ENCODE data around the gene NIN. TPM values are rescaled to one million over a fixed set of nuclear protein-coding genes. Genes with fewer than 3 reads are reported as not detected.
A peak's percentile ranks its signal among the peaks of the same experiment; 100 is the strongest.

NIN gene
- total RNA-seq, 1 experiment from 2014 or later, result 34.7 TPM

DNA sequence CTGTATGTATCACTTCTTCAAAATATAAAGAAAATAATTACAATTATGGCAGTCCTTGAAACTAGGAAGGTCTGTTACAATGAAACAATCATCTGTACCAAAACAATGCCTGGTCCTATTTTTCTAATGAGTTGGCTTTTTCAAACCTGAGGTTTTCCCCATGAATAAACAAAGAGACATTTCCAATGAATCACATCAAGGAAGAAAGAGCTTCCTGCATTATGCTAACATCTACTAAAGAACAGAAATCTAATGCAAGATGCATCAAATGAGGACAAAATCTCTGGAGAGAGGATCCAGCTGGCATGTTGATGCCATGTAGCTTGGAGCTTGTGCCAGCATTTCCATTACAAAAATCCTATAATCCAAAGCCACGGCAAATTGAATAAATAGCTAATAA, 29.3 kb downstream of the NIN start:
- Histone ChIP-seq H3K4me1 (replicated peaks) (peaks cover 42% of the 10 kb centered on the region), H3K4me3 (no peak overlapping the region), H3K27ac (peak overlapping the region; percentile 33; the same call in 1 of the 2 replicates), H3K36me3 (peaks cover 4% of the 10 kb centered on the region), H3K9me3 (replicated peaks) (no peaks in the 10 kb centered on the region), H3K27me3 (replicated peaks) (no peaks in the 10 kb centered on the region)
- DNase-seq (ENCODE audit: low read depth in 1 of 2, low spot score in 2 of 2), result peak in 1 of 2 experiments; percentile 43

DNA sequence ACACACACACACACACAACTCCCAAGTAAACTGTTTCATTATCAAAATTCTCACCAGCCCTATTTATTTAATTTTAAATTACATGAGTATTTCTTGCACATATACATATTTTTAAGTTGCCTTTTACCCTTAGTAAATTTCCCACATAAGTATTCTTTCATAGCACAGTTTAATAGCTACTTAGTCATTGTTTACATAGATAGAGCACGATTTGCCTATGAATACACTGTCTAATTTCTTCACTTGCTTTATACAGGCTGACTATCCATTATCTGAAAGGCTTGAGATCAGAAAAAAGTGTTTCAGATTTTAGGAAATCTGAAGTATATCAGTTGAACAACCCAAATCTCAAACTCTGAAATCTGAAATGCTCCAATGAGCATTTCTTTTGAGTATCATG, 30.9 kb downstream of the NIN start:
- Histone ChIP-seq H3K36me3 (no peaks in the 10 kb centered on the region), H3K27ac (no peak overlapping the region), H3K9me3 (replicated peaks) (no peaks in the 10 kb centered on the region), H3K4me1 (replicated peaks) (peaks cover 51% of the 10 kb centered on the region), H3K27me3 (replicated peaks) (no peaks in the 10 kb centered on the region), H3K4me3 (no peak overlapping the region)
- DNase-seq (ENCODE audit: low read depth in 1 of 2, low spot score in 2 of 2), result no peak

DNA sequence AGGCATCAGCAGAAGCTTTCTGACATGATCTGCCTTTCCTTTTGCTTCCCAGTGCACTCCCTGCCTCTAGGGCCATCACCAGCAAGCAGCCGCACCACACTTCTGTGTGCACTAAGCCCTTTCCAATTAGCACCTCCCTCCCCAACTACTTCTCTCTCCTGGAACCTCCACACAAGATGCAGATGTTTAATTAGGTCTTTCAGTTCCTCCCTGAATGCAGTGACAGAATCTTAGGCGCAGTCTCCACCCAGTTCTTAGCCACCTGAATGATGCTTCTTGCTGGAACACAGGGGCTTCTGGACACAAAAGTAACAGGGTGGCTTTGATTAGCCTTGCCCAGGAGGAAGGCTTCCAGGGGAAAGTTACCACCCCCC, 32.9 kb downstream of the NIN start:
- H3K4me1 ChIP-seq (replicated peaks), result peaks cover 35% of the 10 kb centered on the region
- DNase-seq (ENCODE audit: low read depth in 1 of 2, low spot score in 2 of 2), result no peak
- H3K27me3 ChIP-seq (replicated peaks), result no peaks in the 10 kb centered on the region
- H3K27ac ChIP-seq, result no peak overlapping the region
- H3K4me3 ChIP-seq, result no peak overlapping the region
- no peaks in the 10 kb centered on the region for H3K9me3 ChIP-seq (replicated peaks)
- no peaks in the 10 kb centered on the region for H3K36me3 ChIP-seq

DNA sequence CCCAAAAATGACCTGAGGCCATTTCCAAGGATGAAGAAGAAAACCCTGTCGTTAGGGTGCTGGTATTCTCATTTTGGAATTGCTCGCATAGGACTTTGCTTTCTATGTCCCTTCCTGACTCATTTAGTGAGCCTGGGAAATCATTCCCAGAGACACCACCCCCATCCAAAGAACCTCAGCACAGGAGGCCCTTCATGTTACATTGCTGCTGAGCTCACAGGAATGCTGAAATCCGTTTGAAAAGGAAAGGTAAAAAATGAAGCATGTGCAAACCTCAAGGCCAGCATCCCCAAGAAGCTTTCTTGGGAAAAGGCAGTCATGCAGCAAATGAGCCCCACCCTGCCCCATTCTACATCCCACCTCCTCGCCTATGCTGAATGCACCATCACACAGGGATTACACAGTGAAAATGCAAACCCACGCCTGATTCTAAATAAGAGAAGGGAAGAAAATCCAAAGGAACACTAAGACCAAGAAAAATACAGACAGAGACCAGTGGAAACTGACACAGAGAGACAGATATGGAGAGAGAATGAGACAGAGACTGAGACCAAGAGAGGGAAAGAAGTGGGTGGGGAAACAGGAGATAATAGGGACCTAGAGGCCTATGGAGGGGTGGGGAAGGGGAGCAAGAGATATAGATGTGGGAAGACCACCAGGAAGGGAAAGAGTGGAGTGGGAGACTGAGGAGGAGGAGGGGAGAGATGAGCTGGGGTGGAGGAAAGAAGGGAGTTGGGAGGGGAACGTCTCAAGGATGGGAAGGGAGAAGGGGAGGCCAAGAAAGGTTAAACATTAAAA, 33.5 kb downstream of the NIN start:
- no peak overlapping the region for H3K27ac ChIP-seq
- no peak overlapping the region for H3K4me3 ChIP-seq
- H3K4me1 ChIP-seq (replicated peaks), result peaks cover 34% of the 10 kb centered on the region
- H3K27me3 ChIP-seq (replicated peaks), result no peaks in the 10 kb centered on the region
- DNase-seq (ENCODE audit: low read depth in 1 of 2, low spot score in 2 of 2), result no peak
- no peaks in the 10 kb centered on the region for H3K36me3 ChIP-seq
- no peaks in the 10 kb centered on the region for H3K9me3 ChIP-seq (replicated peaks)

DNA sequence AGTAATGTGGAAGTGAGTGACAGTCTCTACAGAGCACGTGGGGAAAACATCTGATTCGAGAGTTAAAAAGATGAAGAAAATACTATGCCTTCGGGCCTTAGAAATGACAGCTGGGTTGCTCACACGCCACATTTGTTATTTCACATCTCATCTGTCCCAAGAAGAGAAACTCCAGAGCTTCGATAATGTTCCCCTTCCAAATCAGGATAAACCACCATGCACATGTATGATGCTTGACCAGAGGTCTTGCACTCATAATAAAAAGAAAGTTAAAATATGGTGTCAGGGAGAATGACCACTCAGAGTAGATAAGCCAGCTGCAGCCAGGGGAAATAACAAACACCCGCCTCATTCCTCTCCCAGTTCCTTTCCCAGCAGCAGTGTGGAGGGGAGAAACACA, 34.6 kb downstream of the NIN start:
- Histone ChIP-seq H3K27ac (no peak overlapping the region), H3K4me1 (replicated peaks) (peaks cover 23% of the 10 kb centered on the region), H3K4me3 (no peak overlapping the region), H3K9me3 (replicated peaks) (no peaks in the 10 kb centered on the region), H3K36me3 (no peaks in the 10 kb centered on the region), H3K27me3 (replicated peaks) (no peaks in the 10 kb centered on the region)
- no peak for DNase-seq (ENCODE audit: low read depth in 1 of 2, low spot score in 2 of 2)

DNA sequence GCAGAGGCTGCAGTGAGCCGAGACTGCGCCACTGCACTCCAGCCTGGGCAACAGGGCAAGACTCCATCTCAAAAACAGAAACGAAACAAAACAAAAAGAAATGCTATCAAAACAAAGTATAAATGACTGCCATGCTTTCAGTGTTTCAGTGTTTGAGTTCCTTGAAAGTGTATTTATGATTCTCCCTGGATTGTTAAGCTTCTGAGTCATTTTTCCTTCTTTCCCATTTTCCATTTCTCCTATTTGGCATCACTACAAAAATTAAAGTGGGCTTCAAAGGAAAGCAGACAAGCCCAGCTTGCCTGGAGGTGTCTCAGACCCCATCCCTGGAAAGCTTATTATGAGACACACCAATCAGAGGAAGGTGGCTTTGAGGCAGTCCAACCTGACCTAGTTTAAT, 35.1 kb downstream of the NIN start:
- Histone ChIP-seq H3K4me1 (replicated peaks) (peaks cover 20% of the 10 kb centered on the region), H3K36me3 (no peaks in the 10 kb centered on the region), H3K27me3 (replicated peaks) (no peaks in the 10 kb centered on the region), H3K27ac (no peak overlapping the region), H3K4me3 (no peak overlapping the region), H3K9me3 (replicated peaks) (no peaks in the 10 kb centered on the region)
- DNase-seq (ENCODE audit: low read depth in 1 of 2, low spot score in 2 of 2), result no peak

DNA sequence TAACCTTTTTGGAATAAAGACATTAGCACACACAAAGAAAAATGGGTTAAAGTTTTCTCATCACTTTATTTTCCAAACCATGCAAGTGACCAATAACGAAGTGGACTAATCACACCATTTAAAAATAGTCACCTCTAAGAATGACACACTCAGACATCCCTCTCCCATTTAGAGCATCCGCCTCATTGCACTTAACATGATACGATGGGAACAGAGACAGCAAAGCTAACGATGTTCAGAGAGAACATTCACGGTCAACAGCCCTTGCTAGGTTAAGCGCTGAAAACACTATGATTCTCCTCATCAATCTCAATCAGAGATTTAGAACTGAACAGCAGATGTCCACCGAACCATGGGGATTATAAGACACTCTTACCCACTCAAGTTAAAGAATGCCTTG, 35.8 kb downstream of the NIN start:
- Histone ChIP-seq H3K4me1 (replicated peaks) (peaks cover 18% of the 10 kb centered on the region), H3K9me3 (replicated peaks) (no peaks in the 10 kb centered on the region), H3K27me3 (replicated peaks) (no peaks in the 10 kb centered on the region), H3K27ac (no peak overlapping the region), H3K36me3 (0 out of 2 replicates have a peak, but pooled peaks cover 6% of the 10 kb centered on the region), H3K4me3 (no peak overlapping the region)
- no peak for DNase-seq (ENCODE audit: low read depth in 1 of 2, low spot score in 2 of 2)

DNA sequence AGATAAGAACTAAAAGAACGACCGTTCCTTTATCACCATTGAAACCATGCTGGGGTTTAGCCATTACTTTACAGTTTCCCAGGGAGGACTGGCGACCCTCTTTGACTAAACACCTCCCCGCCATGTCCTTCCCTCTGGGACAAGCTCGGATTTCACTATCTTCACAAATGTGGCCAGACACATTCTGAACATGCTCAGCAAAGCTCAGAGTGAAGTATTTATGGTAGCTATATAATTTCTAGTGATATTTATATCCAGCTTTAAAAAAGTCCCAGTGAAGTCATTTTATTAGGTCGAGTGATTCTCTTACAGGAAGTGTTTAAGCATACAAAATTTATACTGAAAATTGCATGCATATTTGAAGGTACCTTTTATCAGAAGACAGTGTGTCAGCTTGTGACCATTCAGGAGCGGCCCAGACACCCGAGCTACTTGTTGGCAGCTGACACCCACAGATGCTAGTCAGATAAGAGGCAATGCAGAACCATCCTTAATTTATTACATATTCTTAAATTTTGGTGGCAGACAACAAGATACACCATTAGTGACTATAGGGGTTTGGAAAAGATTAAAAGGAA, 36.8 kb downstream of the NIN start:
- Histone ChIP-seq H3K27me3 (replicated peaks) (no peaks in the 10 kb centered on the region), H3K4me3 (no peak overlapping the region), H3K36me3 (peaks cover 12% of the 10 kb centered on the region; the same call in 1 of the 2 replicates), H3K9me3 (replicated peaks) (no peaks in the 10 kb centered on the region), H3K27ac (no peak overlapping the region), H3K4me1 (replicated peaks) (peaks cover 11% of the 10 kb centered on the region)
- no peak for DNase-seq (ENCODE audit: low read depth in 1 of 2, low spot score in 2 of 2)

DNA sequence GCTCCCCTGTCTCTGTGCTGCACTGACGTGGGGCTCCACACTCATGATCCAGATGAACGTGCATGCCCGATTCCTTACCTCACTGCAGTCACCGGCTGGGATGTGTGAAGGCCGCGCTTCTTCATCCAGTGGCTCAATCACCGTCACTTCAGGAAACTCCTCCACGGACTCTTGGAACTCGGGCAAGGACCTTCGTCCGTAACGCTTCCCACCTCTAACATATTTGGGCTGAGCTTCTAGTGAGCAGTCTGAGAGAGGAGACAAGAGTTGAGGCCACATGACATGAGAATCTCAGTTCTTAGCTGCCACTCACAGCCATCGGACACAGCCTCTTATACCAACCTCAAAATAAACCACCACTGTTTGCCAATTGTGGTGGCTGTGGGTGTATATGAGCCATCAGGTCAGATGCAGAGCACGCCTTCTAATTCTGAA, 38.3 kb downstream of the NIN start:
- no peak overlapping the region for H3K27ac ChIP-seq
- DNase-seq (ENCODE audit: low read depth in 1 of 2, low spot score in 2 of 2), result no peak

DNA sequence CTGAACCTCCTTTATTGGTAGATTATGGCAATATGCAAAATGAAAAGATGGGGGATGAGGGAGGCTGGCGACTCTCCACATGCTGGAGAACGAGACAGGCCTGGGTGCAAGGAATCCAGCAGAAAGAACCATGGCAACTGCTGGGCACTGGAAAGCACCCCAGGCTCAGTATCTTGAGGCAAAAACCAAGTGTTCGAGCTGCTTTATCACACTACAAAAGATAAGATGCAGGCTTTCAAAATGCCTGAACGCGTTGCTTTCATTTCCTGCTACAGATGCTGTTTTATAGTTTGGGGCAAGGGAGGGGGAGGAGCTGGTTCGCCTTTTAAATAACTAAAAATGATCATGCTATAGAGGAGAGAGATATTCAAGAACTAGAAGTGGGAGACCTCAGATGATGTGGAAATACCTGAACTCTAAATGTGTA, 38.9 kb downstream of the NIN start:
- peaks cover 12% of the 10 kb centered on the region; the same call in 1 of the 2 replicates for H3K36me3 ChIP-seq
- no peak for DNase-seq (ENCODE audit: low read depth in 1 of 2, low spot score in 2 of 2)
- no peaks in the 10 kb centered on the region for H3K9me3 ChIP-seq (replicated peaks)
- H3K27me3 ChIP-seq (replicated peaks), result no peaks in the 10 kb centered on the region
- H3K4me3 ChIP-seq, result no peak overlapping the region
- peaks cover 11% of the 10 kb centered on the region for H3K4me1 ChIP-seq (replicated peaks)
- H3K27ac ChIP-seq, result no peak overlapping the region

More for the DNA sequence above, 38.3 kb downstream of the NIN start:
- H3K4me1 ChIP-seq (replicated peaks), result peaks cover 11% of the 10 kb centered on the region
- H3K27me3 ChIP-seq (replicated peaks), result no peaks in the 10 kb centered on the region
- H3K36me3 ChIP-seq, result peaks cover 12% of the 10 kb centered on the region; the same call in 1 of the 2 replicates
- H3K4me3 ChIP-seq, result no peak overlapping the region
- H3K9me3 ChIP-seq (replicated peaks), result no peaks in the 10 kb centered on the region

DNA sequence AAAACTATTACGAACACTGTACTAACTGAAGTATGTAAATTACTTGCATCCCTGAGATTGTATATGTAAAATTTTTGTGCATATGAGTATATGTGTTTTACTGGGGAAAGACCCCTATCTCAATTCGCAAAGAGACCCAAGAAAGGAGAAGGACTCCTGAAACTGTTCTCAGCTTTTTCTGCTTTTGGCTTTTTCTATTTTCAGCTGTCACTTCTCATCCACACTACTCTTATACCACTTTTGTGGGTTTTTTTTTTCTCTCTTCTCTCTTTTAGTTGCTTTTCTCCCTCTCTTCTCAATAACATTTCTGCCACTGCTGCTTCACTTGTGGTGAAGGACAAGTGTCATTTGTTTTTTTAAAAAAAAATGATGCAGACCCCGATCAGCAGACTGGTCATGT, 39.8 kb downstream of the NIN start:
- no peak overlapping the region for H3K27ac ChIP-seq
- no peaks in the 10 kb centered on the region for H3K27me3 ChIP-seq (replicated peaks)
- no peak overlapping the region for H3K4me3 ChIP-seq
- no peak for DNase-seq (ENCODE audit: low read depth in 1 of 2, low spot score in 2 of 2)
- H3K4me1 ChIP-seq (replicated peaks), result peaks cover 14% of the 10 kb centered on the region
- peaks cover 12% of the 10 kb centered on the region; the same call in 1 of the 2 replicates for H3K36me3 ChIP-seq
- H3K9me3 ChIP-seq (replicated peaks), result no peaks in the 10 kb centered on the region

DNA sequence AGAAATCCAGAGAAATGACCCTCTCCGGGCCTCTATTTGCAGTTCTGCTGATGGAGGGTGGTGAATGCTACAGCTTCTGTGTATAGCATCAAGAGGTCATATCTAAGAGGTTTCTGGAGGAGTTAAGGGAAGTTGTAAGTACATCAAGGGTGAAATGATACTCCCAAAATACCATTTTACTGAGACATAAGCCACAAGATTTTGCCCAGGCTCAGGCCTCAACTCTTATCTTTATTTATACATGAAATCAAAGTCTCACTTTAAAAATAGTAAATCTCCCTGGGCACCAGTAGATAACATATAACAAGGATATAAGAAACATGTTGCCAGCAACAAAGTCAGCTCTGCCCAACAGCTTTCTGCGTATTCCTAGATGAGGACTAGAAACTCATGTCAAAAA, 40.4 kb downstream of the NIN start:
- DNase-seq (ENCODE audit: low read depth in 1 of 2, low spot score in 2 of 2), result no peak
- no peaks in the 10 kb centered on the region for H3K9me3 ChIP-seq (replicated peaks)

DNA sequence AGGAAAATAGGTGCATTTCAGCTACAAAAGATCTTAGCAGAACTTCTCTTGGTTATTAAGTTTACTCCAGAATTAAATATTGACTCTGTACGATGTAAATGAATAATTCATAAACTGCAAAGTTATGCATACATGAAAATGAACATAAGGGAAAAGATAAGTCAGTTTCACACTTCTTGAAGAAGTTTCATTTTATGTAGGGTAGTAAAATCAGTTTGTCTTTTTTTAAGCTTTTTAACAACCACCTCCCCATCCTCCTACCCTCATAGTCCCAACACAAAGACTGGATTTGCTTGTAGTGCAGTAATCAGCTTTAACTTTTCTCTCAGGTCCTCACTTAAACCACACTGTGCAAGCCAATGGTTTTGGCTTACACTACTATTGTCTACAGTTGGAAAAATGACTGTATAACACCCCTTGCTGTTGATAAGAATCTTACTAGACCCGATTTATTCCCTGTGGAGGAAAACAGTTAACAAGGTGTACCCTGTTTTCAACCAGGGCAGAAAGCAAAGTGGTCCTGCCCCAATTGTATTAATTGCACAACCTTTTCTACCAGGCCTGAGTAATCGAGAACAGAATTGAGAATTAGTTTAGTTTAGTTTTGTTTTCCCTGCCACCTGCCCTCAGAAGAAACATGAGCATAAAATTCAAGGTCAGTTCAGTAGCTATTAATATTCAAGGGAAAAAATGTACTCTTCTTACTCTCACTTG, 44.1 kb downstream of the NIN start:
- no peak overlapping the region for H3K27ac ChIP-seq
- DNase-seq (ENCODE audit: low read depth in 1 of 2, low spot score in 2 of 2), result no peak
- no peaks in the 10 kb centered on the region for H3K9me3 ChIP-seq (replicated peaks)
- H3K4me1 ChIP-seq (replicated peaks), result peaks cover 4% of the 10 kb centered on the region; the same call in 1 of the 2 replicates
- peaks cover 12% of the 10 kb centered on the region; the same call in 1 of the 2 replicates for H3K36me3 ChIP-seq
- no peaks in the 10 kb centered on the region for H3K27me3 ChIP-seq (replicated peaks)
- no peak overlapping the region for H3K4me3 ChIP-seq

More for the DNA sequence above, 40.4 kb downstream of the NIN start:
- peaks cover 8% of the 10 kb centered on the region for H3K4me1 ChIP-seq (replicated peaks)
- H3K36me3 ChIP-seq, result peaks cover 12% of the 10 kb centered on the region; the same call in 1 of the 2 replicates
- H3K27ac ChIP-seq, result no peak overlapping the region
- H3K4me3 ChIP-seq, result no peak overlapping the region
- H3K27me3 ChIP-seq (replicated peaks), result no peaks in the 10 kb centered on the region

Data from SJSA1 (cell line).